GM21381 (cell line): ENCODE measurements around the gene ARHGAP15.
"Not testable (repeated sequence)": the region's sequence is repeated elsewhere in the genome, so short reads cannot be mapped to it uniquely, and the experiment has no call there.

Experiments used
- ATAC-seq: cut with Tn5 transposase; IDR thresholded peaks from one replicate; pipeline ENCODE4 v1.9.1; 2021; ENCODE audit warnings: mild to moderate bottlenecking, moderate library complexity; ENCODE audit not compliant: unreplicated experiment

ARHGAP15 gene

DNA sequence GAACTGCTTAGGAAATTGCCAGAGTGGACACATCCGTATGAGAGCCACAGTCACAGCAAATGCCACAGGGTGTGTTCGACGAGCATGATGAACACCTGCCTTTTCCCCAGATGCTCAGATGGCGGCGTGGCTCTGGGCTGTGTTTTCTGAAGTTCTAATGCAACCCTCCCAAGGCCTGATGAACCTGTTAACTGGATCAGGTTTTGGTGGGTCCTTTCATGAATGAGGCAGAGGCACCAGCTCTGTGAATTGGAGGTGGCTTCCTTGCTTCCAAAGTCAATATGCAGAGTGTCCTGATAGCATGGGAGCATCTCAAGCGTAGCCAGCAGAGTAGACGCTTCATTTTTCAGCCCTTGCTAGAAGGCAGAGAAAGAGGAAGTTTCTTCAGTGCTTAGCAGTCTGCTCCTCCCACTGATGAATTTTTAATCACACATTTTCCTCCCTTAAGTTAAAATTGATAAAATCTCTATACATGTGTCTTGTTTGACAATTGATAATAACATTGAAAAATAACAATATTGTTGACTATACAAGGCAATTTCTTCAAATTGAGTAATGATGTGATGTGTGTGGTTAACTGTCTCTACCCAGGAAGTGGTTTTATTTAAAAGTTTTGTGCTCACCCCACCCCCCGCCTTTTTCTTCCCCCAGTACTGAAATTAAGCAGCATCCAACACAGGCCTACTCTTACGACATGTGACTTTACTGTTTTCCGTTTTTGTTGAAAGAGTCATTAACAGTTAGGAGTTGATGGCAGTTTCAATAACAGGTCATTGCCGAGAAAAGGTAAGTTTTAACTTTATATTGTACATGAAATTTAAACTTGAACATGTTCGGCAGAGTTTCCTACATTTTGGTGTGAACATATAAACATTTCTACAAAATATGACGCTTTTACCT lies at the start of gene ARHGAP15:
Gene ARHGAP15, plus strand, starts transcription at position 739 of the 900 bp plus-strand sequence.
- ATAC-seq: peak; percentile 87

DNA sequence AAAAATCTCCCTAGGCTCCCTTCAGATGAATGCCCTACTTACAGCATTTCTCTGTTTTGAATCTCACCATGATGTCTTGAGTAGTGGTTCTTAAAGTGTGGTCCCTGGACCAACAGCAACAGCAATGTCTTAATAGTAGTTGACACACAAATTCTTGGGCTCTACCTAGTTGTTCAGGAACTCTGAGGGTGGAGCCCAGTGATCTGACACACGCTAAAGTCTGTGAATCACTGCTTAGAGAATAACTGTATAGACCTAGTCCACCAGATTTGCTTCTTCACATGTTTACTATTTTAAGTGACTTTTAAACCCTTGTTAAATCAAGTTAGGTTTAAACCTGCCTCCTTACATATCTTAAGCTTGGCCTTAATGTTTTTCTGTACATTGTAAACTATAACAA lies 47.6 kb upstream of the ARHGAP15 start:
- ATAC-seq: no peak

DNA sequence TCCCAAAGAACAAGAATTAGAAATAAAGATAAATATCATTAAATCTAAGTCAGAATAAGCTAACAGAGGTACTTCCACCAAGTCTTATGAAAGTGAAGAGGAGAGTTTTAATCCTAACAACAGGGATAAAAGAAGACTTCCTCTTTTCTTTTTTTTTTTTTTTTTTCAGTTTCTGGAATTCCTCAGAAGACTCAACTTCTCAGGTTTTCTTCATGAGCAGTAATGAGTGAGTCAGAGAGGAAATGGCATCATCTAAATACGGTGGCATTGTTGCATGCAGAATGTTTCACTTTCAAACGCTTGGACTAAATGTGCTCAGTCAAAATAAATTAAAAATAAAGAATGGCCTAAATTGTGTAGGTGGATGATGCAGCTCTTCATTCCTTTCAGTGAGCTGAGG lies 45.6 kb upstream of the ARHGAP15 start:
- ATAC-seq: no peak

- no peak for ATAC-seq
Measured at GRCh38 chr2:143084462-143084861, 44.8 kb upstream of the ARHGAP15 start.

GRCh38 chr2:143085125-143085784 lies 44.0 kb upstream of the ARHGAP15 start:
- ATAC-seq: peak; percentile 69

DNA sequence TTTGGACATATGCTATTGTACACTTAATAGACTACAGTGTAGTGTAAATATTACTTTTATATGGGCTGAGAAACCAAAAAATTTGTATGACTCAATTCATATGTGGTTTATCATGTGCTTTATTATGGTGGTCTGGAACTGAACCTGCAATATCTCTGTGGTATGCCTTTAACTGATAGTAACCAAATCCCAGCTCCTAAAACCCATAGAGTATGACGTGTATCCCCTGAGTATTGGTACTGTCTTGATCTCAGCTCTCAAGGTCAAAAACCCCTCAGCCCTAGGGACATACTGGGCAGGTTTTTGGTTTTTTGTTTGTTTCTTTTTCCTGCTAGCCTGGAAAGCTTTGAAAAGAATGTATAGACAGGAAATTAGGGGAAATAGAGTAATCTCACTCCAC lies 42.2 kb upstream of the ARHGAP15 start:
- ATAC-seq: no peak

DNA sequence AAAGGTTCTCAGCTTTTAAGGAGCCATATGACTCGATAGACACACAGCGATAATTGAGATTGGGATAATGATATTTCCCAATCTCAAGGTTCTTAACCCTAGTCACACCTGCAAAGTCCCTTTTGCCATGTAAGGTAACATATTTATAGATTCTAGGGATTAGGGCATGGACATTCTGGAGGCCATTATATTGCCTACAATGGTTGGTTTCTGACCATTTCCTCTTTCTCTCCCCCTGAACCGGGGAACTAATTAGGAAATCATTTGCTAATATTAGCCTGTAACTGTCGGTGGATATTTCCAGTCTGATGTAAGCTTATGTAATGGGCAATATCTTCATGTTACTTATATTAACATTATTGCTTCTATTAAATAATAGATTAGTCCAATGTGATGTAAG lies 40.8 kb upstream of the ARHGAP15 start:
- no peak for ATAC-seq

DNA sequence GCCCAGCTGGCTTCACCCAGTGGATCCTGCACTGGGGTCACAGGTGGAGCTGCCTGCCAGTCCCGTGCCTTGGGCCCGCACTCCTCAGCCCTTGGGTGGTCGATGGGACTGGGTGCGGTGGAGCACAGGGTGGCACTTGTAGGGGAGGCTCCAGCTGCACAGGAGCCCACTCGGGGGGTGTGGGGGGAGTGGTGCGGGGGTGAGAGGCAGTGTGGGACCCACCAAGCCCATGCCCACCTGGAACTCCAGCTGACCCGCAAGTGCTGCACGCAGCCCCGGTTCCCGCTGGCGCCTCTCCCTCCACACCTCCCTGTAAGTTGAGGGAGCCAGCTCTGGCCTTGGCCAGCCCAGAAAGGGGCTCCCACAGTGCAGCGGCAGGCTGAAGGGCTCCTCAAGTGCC lies 39.7 kb upstream of the ARHGAP15 start:
- not testable (repeated sequence) for ATAC-seq

- ATAC-seq: peak; percentile 86
Measured at GRCh38 chr2:143110758-143111428, 18.3 kb upstream of the ARHGAP15 start.

DNA sequence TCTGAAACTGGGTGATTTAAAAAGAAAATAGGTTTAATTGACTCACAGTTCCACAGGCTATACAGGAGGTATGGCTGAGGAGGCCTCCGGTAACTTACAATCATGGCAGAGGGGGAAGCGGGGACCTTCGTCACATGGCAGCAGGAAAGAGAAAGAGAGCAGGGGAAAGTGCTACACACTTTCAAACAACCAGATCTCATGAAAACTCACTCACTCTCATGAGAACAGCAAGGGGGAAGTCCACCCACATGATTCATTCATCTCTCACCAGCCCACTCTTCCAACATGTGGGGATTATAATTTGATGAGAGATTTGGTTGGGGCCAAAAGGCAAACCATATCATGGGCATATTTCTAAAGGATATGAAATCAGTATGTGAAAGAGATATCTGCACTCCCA lies 12.0 kb upstream of the ARHGAP15 start:
- ATAC-seq: no peak

DNA sequence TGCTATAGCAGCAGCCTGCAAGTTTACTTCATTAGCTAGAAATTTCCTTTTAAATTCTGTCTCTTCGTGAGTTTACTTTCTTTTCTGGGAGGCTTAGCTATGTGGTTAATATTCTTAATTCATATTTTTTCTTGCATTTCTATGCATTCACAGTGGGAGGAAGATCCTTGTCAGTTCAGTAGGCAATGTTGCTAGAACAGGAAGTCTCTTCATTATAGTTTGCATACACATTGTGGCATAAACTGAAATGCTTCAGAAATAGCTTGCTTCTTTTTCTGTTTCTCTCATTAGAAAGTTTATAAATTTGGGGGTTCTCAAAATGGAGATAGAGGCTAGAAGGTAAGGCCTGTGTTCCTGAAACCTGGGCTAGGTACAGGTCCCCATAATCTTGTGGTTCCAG lies 8.1 kb upstream of the ARHGAP15 start:
- no peak for ATAC-seq

DNA sequence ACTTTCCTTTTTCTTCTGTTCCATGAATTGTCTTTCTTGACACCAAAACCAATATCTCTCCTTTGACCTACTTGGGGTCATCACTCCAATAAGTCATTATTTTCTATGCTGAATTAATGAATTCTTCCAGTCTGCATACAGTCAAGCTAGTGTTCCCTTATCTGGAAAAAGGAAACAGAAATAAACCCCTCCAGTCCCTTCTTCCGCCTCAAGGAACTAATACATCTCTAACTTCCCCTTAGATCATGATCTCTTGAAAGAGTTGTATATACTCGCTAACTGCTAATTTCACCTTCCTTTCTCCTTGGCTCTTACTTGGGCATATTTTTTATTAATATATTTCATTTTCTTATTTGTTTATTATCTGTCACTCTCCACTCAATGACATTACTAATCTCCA lies 7.3 kb upstream of the ARHGAP15 start:
- ATAC-seq: no peak

DNA sequence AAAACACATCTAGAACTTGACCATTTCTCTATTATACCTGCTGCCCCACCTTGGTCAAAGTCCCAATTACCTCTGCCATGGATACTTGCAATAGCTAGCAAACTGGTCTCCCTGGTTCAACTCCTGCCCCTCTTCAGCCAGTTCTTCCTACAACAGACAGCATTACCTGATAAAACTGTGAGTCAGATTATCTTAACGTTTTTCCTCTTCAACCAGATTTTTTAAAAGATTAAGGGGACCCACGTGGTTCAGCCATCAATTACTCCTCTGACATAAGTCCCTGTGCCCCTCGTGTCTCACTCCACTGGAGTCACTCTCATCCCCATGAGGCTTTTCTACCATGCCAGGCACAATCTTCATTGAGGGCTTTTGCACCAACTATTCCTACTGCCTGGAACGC lies 5.3 kb upstream of the ARHGAP15 start:
- ATAC-seq: no peak

DNA sequence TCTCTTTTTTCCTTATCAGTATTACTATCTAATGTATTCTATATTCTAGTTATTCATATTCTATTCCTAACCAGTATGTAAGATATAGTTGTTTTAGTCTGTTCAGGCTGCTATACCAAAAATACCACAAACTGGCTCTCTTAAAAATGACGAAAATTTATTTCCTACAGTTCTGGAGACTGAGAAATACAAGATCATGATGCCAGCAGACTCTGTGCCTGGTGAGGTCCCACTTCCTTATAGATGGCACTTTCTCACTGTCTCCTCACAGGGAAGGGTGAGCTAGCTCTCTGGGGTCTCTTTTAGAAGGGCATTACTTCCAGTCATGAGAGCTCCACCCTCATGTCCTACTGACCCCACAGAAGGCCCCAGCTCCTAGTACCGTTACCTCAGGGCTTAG lies 4.8 kb upstream of the ARHGAP15 start:
- no peak for ATAC-seq

DNA sequence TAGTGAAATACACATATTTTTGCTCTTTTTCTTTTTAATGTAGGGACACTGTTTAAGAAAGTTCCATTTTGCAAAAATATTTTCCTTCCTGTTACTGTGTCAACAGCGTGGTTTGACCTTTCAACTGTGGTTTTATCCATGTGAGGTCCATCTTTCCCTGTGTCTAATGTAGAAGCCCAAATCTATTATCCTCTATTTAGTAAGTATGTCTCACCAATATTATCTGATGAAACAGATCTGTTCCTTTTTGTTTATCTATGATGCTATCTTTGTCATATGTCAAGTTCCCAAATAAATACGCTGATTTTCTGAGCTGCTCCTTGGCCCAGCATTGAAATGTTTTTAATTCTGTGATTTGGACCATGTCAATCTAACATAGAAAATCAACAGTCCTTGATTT lies 3.5 kb upstream of the ARHGAP15 start:
- ATAC-seq: no peak

GRCh38 chr2:143132355-143132754 lies 3.1 kb downstream of the ARHGAP15 start:
- ATAC-seq: no peak

GRCh38 chr2:143133783-143134182 lies 4.6 kb downstream of the ARHGAP15 start:
- no peak for ATAC-seq

DNA sequence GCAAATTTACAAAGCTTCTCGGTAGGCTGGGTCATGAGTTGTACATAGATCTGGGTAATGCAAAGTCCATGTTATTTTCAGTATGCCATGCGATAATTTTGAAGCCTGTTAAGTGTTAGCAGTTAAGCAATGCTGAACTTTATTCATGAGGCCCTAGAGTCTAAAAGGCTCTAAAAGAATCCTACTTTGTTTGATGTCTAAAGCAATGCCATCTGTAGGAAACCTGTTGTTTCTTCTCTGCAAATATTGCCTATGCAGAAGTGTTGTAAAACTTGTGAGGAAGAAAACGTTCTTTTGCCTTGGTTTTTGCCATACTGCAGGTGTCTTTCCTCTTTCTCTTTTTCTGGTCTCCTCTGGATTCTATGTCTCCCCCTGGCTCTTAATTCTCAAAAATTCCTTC lies 9.1 kb downstream of the ARHGAP15 start:
- ATAC-seq: no peak

GRCh38 chr2:143139835-143140393 lies 10.7 kb downstream of the ARHGAP15 start:
- no peak for ATAC-seq

GRCh38 chr2:143140864-143141661 lies 11.8 kb downstream of the ARHGAP15 start:
- peak; percentile 70 for ATAC-seq

- no peak for ATAC-seq
Measured at GRCh38 chr2:143142598-143142997, 13.4 kb downstream of the ARHGAP15 start.
